NCI-H69 (cell line): Measurements from ENCODE around the gene TIMM10B.
"Not testable (repeated sequence)": the region's sequence is repeated elsewhere in the genome, so short reads cannot be mapped to it uniquely, and the experiment has no call there.

Experiments used
- DNase-seq: peaks from one replicate; lab custom pipeline; 2025; lab: John Stamatoyannopoulos, UW

Gene TIMM10B

GRCh38 chr11:6505577-6506240, 24.4 kb downstream of the TIMM10B start:
- peak; percentile 67 for DNase-seq

- DNase-seq = no peak
These were observed 35.6 kb downstream of the TIMM10B start for GRCh38 chr11:6516865-6517264.

GRCh38 chr11:6520265-6520664, 39.0 kb downstream of the TIMM10B start:
- no peak for DNase-seq

- DNase-seq = not testable (repeated sequence)
These were observed 40.6 kb downstream of the TIMM10B start for GRCh38 chr11:6521946-6522345.

GRCh38 chr11:6523253-6523652, 42.0 kb downstream of the TIMM10B start:
- no peak for DNase-seq

- DNase-seq = peak; percentile 53
These were observed 45.3 kb downstream of the TIMM10B start for GRCh38 chr11:6526411-6527135.

- DNase-seq = no peak
These were observed 48.0 kb downstream of the TIMM10B start for GRCh38 chr11:6529266-6529665.

GRCh38 chr11:6530848-6531247, 49.5 kb downstream of the TIMM10B start:
- no peak for DNase-seq

GRCh38 chr11:6531267-6531752, 50.0 kb downstream of the TIMM10B start:
- DNase-seq = peak; percentile 41
